ENCODE data around the gene BCL2. TPM values are rescaled to one million over a fixed set of nuclear protein-coding genes. Genes with fewer than 3 reads are reported as not detected.

The BCL2 gene
- total RNA-seq, 2 donors from 2014 or later: 13.9 to 16.4 TPM

GRCh38 chr18:63150942-63151421 is 168.6 kb downstream of the BCL2 start:
- H3K4me1 ChIP-seq: peaks cover 9% of the 10 kb centered on the region
- H3K9me3 ChIP-seq: no peaks in the 10 kb centered on the region
- TF ChIP-seq CTCF (IDR thresholded peaks at IDR 0.05): no peak
- no peak overlapping the region for H3K27ac ChIP-seq
- H3K36me3 ChIP-seq: no peaks in the 10 kb centered on the region
- no peak for DNase-seq
- intact Hi-C loops (cut with DNase I): no loop called here
- H3K4me3 ChIP-seq: no peak overlapping the region
- H3K9ac ChIP-seq (ENCODE audit: low read depth in 2 of 2, low read length in 2 of 2): no peak overlapping the region
- H3K27me3 ChIP-seq: no peaks in the 10 kb centered on the region

- intact Hi-C loops (cut with DNase I): no loop called here
- no peak overlapping the region for H3K9ac ChIP-seq (ENCODE audit: low read depth in 2 of 2, low read length in 2 of 2)
- H3K4me3 ChIP-seq: no peak overlapping the region
- H3K4me1 ChIP-seq: peaks cover 6% of the 10 kb centered on the region
- DNase-seq: no peak
- TF ChIP-seq CTCF (IDR thresholded peaks at IDR 0.05): no peak
- H3K27ac ChIP-seq: no peak overlapping the region
- H3K27me3 ChIP-seq: no peaks in the 10 kb centered on the region
- H3K9me3 ChIP-seq: no peaks in the 10 kb centered on the region
- H3K36me3 ChIP-seq: no peaks in the 10 kb centered on the region
Measured at GRCh38 chr18:63150326-63150725, 169.2 kb downstream of the BCL2 start.

- TF ChIP-seq CTCF (IDR thresholded peaks at IDR 0.05): no peak
- no peak for DNase-seq
- intact Hi-C loops (cut with DNase I): no loop called here
- Histone ChIP-seq H3K9ac (ENCODE audit: low read depth in 2 of 2, low read length in 2 of 2) (no peak overlapping the region), H3K27me3 (no peaks in the 10 kb centered on the region), H3K36me3 (no peaks in the 10 kb centered on the region), H3K4me3 (no peak overlapping the region), H3K9me3 (no peaks in the 10 kb centered on the region), H3K4me1 (no peaks in the 10 kb centered on the region), H3K27ac (no peak overlapping the region)
Measured at GRCh38 chr18:63149302-63149587, 170.3 kb downstream of the BCL2 start.

- no peak overlapping the region for H3K4me3 ChIP-seq
Measured at GRCh38 chr18:63148449-63149301, 170.9 kb downstream of the BCL2 start.

GRCh38 chr18:63147973-63148372 is 171.6 kb downstream of the BCL2 start:
- Histone ChIP-seq H3K4me3 (no peak overlapping the region), H3K27me3 (no peaks in the 10 kb centered on the region), H3K9me3 (no peaks in the 10 kb centered on the region), H3K4me1 (no peaks in the 10 kb centered on the region), H3K36me3 (no peaks in the 10 kb centered on the region), H3K27ac (no peak overlapping the region), H3K9ac (ENCODE audit: low read depth in 2 of 2, low read length in 2 of 2) (no peak overlapping the region)
- intact Hi-C loops (cut with DNase I): no loop called here
- no peak for DNase-seq
- no peak for TF ChIP-seq CTCF (IDR thresholded peaks at IDR 0.05)

More at GRCh38 chr18:63148449-63149301, 170.9 kb downstream of the BCL2 start:
- Histone ChIP-seq H3K4me1 (no peaks in the 10 kb centered on the region), H3K27me3 (no peaks in the 10 kb centered on the region), H3K27ac (no peak overlapping the region), H3K9ac (ENCODE audit: low read depth in 2 of 2, low read length in 2 of 2) (no peak overlapping the region), H3K9me3 (no peaks in the 10 kb centered on the region), H3K36me3 (no peaks in the 10 kb centered on the region)
- intact Hi-C loops (cut with DNase I): no loop called here
- no peak for DNase-seq
- no peak for TF ChIP-seq CTCF (IDR thresholded peaks at IDR 0.05)

All from colonic mucosa (tissue), 4 donors.